T-helper 2 cell treated with Interferon-gamma antibody and Interleukin-4, amounts not matched to agents 5 μg/mL and 100 μg/mL, for 36 hours (primary cell): ENCODE data around the gene KDM4C.
A peak's percentile ranks its signal among the peaks of the same experiment; 100 is the strongest.
"Not testable (repeated sequence)": the region's sequence is repeated elsewhere in the genome, so short reads cannot be mapped to it uniquely, and the experiment has no call there.

Experiments used
- DNase-seq: peaks from one replicate; pipeline ENCODE4 v3.0.0; 2021; ENCODE audit warnings: low spot score
- H3K27ac Mint-ChIP-seq: one replicate; pipeline ENCODE4 v1.8.0; 2021; ENCODE audit warnings: mild to moderate bottlenecking, mixed read lengths
- H3K27me3 Mint-ChIP-seq: one replicate; pipeline ENCODE4 v1.8.0; 2021; ENCODE audit warnings: low read depth, mixed read lengths
- H3K36me3 Mint-ChIP-seq: one replicate; pipeline ENCODE4 v1.8.0; 2021; ENCODE audit warnings: low read depth, mixed read lengths
- H3K4me1 Mint-ChIP-seq: one replicate; pipeline ENCODE4 v1.8.0; 2021; ENCODE audit warnings: low read depth, mixed read lengths
- H3K4me3 Mint-ChIP-seq: one replicate; pipeline ENCODE4 v1.8.0; 2022; ENCODE audit warnings: mild to moderate bottlenecking, moderate library complexity, mixed read lengths
- H3K9me3 Mint-ChIP-seq: one replicate; pipeline ENCODE4 v1.8.0; 2021; ENCODE audit warnings: mixed read lengths

Gene KDM4C

GRCh38 chr9:6996061-6996854 lies 238.5 kb downstream of the KDM4C start:
- H3K27me3 Mint-ChIP-seq, result no peaks in the 10 kb centered on the region
- peaks cover 28% of the 10 kb centered on the region for H3K36me3 Mint-ChIP-seq
- DNase-seq, result no peak
- H3K4me1 Mint-ChIP-seq, result peaks cover 3% of the 10 kb centered on the region
- H3K4me3 Mint-ChIP-seq, result no peak overlapping the region
- no peak overlapping the region for H3K27ac Mint-ChIP-seq
- no peaks in the 10 kb centered on the region for H3K9me3 Mint-ChIP-seq

- no peak for DNase-seq
- Mint-ChIP-seq H3K4me1 (peaks cover 3% of the 10 kb centered on the region), H3K4me3 (no peak overlapping the region), H3K27me3 (no peaks in the 10 kb centered on the region), H3K9me3 (no peaks in the 10 kb centered on the region), H3K36me3 (peaks cover 35% of the 10 kb centered on the region), H3K27ac (no peak overlapping the region)
Observed at GRCh38 chr9:6997330-6997729, 239.6 kb downstream of the KDM4C start.

GRCh38 chr9:6999794-7000193 lies 242.0 kb downstream of the KDM4C start:
- Mint-ChIP-seq H3K27ac (no peak overlapping the region), H3K27me3 (no peaks in the 10 kb centered on the region), H3K4me1 (no peaks in the 10 kb centered on the region), H3K36me3 (peaks cover 39% of the 10 kb centered on the region), H3K9me3 (no peaks in the 10 kb centered on the region), H3K4me3 (no peak overlapping the region)
- DNase-seq, result no peak

GRCh38 chr9:7001571-7001970 lies 243.8 kb downstream of the KDM4C start:
- Mint-ChIP-seq H3K27ac (no peak overlapping the region), H3K36me3 (peaks cover 40% of the 10 kb centered on the region), H3K4me1 (peaks cover 2% of the 10 kb centered on the region), H3K4me3 (no peak overlapping the region), H3K27me3 (no peaks in the 10 kb centered on the region), H3K9me3 (no peaks in the 10 kb centered on the region)
- DNase-seq, result no peak

GRCh38 chr9:7003861-7004260 lies 246.1 kb downstream of the KDM4C start:
- Mint-ChIP-seq H3K4me1 (peaks cover 4% of the 10 kb centered on the region), H3K27ac (no peak overlapping the region), H3K27me3 (no peaks in the 10 kb centered on the region), H3K9me3 (peaks cover 6% of the 10 kb centered on the region), H3K4me3 (no peak overlapping the region), H3K36me3 (peaks cover 50% of the 10 kb centered on the region)
- no peak for DNase-seq

GRCh38 chr9:7006417-7006816 lies 248.6 kb downstream of the KDM4C start:
- peaks cover 14% of the 10 kb centered on the region for H3K9me3 Mint-ChIP-seq
- H3K27me3 Mint-ChIP-seq, result no peaks in the 10 kb centered on the region
- no peak overlapping the region for H3K27ac Mint-ChIP-seq
- H3K36me3 Mint-ChIP-seq, result peaks cover 62% of the 10 kb centered on the region
- peaks cover 9% of the 10 kb centered on the region for H3K4me1 Mint-ChIP-seq
- no peak overlapping the region for H3K4me3 Mint-ChIP-seq
- no peak for DNase-seq

GRCh38 chr9:7008411-7008810 lies 250.6 kb downstream of the KDM4C start:
- Mint-ChIP-seq H3K36me3 (peaks cover 62% of the 10 kb centered on the region), H3K4me3 (no peak overlapping the region), H3K9me3 (peaks cover 14% of the 10 kb centered on the region), H3K27ac (no peak overlapping the region), H3K4me1 (peaks cover 17% of the 10 kb centered on the region), H3K27me3 (no peaks in the 10 kb centered on the region)
- no peak for DNase-seq

GRCh38 chr9:7009065-7009464 lies 251.3 kb downstream of the KDM4C start:
- Mint-ChIP-seq H3K27ac (no peak overlapping the region), H3K27me3 (no peaks in the 10 kb centered on the region), H3K4me3 (no peak overlapping the region), H3K4me1 (peaks cover 17% of the 10 kb centered on the region), H3K36me3 (peaks cover 67% of the 10 kb centered on the region), H3K9me3 (peaks cover 14% of the 10 kb centered on the region)
- DNase-seq, result no peak

GRCh38 chr9:7011395-7012067 lies 253.8 kb downstream of the KDM4C start:
- peaks cover 63% of the 10 kb centered on the region for H3K36me3 Mint-ChIP-seq
- H3K27me3 Mint-ChIP-seq, result no peaks in the 10 kb centered on the region
- H3K27ac Mint-ChIP-seq, result peak overlapping the region; percentile 67
- DNase-seq, result peak; percentile 23
- peak overlapping the region; percentile 16 for H3K4me3 Mint-ChIP-seq
- peaks cover 14% of the 10 kb centered on the region for H3K9me3 Mint-ChIP-seq
- peaks cover 15% of the 10 kb centered on the region for H3K4me1 Mint-ChIP-seq

- H3K27ac Mint-ChIP-seq, result no peak overlapping the region
- peaks cover 29% of the 10 kb centered on the region for H3K36me3 Mint-ChIP-seq
- H3K4me1 Mint-ChIP-seq, result no peaks in the 10 kb centered on the region
- peaks cover 12% of the 10 kb centered on the region for H3K9me3 Mint-ChIP-seq
- H3K4me3 Mint-ChIP-seq, result no peak overlapping the region
- DNase-seq, result no peak
- no peaks in the 10 kb centered on the region for H3K27me3 Mint-ChIP-seq
Observed at GRCh38 chr9:7027996-7028395, 270.2 kb downstream of the KDM4C start.

GRCh38 chr9:7028591-7028990 lies 270.8 kb downstream of the KDM4C start:
- Mint-ChIP-seq H3K4me1 (no peaks in the 10 kb centered on the region), H3K27me3 (no peaks in the 10 kb centered on the region), H3K9me3 (peaks cover 9% of the 10 kb centered on the region), H3K4me3 (no peak overlapping the region), H3K36me3 (peaks cover 26% of the 10 kb centered on the region), H3K27ac (no peak overlapping the region)
- DNase-seq, result no peak

- H3K27ac Mint-ChIP-seq, H3K27me3 Mint-ChIP-seq, H3K4me3 Mint-ChIP-seq, DNase-seq, H3K4me1 Mint-ChIP-seq, H3K9me3 Mint-ChIP-seq: not testable (repeated sequence)
- peaks cover 20% of the 10 kb centered on the region for H3K36me3 Mint-ChIP-seq
Observed at GRCh38 chr9:7030943-7031342, 273.2 kb downstream of the KDM4C start.

GRCh38 chr9:7033076-7034045 lies 275.6 kb downstream of the KDM4C start:
- peaks cover 13% of the 10 kb centered on the region for H3K36me3 Mint-ChIP-seq
- no peak overlapping the region for H3K4me3 Mint-ChIP-seq
- no peaks in the 10 kb centered on the region for H3K4me1 Mint-ChIP-seq
- no peak overlapping the region for H3K27ac Mint-ChIP-seq
- H3K9me3 Mint-ChIP-seq, result no peaks in the 10 kb centered on the region
- no peak for DNase-seq
- no peaks in the 10 kb centered on the region for H3K27me3 Mint-ChIP-seq

GRCh38 chr9:7037176-7037575 lies 279.4 kb downstream of the KDM4C start:
- Mint-ChIP-seq H3K36me3 (peaks cover 30% of the 10 kb centered on the region), H3K27me3 (no peaks in the 10 kb centered on the region), H3K4me3 (no peak overlapping the region)

More at GRCh38 chr9:7037176-7037575, 279.4 kb downstream of the KDM4C start:
- Mint-ChIP-seq H3K4me1 (no peaks in the 10 kb centered on the region), H3K27ac (no peak overlapping the region), H3K9me3 (no peaks in the 10 kb centered on the region)
- no peak for DNase-seq
